ENCODE measurements around the gene ECT2.
"Not testable (repeated sequence)": the region's sequence is repeated elsewhere in the genome, so short reads cannot be mapped to it uniquely, and the experiment has no call there.

The ECT2 gene

GRCh38 chr3:172856795-172857742 is 106.5 kb downstream of the ECT2 start:
- no peak for DNase-seq (ENCODE audit: low read depth)

- DNase-seq (ENCODE audit: low read depth) = no peak
These were observed 108.5 kb downstream of the ECT2 start for GRCh38 chr3:172859041-172859440.

GRCh38 chr3:172866726-172867350 is 116.3 kb downstream of the ECT2 start:
- DNase-seq (ENCODE audit: low read depth) = not testable (repeated sequence)

- DNase-seq (ENCODE audit: low read depth) = no peak
These were observed 118.2 kb downstream of the ECT2 start for GRCh38 chr3:172868582-172869200.

- DNase-seq (ENCODE audit: low read depth) = no peak
These were observed 118.8 kb downstream of the ECT2 start for GRCh38 chr3:172869368-172869771.

- no peak for DNase-seq (ENCODE audit: low read depth)
These were observed 119.4 kb downstream of the ECT2 start for GRCh38 chr3:172869784-172870518.
